DND-41 (cell line): ENCODE results near the gene THRB.

Source experiments
- ATAC-seq: fragments of 200-7000 bp; cut with Tn5 transposase; 3 replicates; pipeline ENCODE4 v1.9.1; 2021; ENCODE audit warnings: low read depth; ENCODE audit not compliant: insufficient read depth
- DNase-seq: peaks from one replicate; pipeline ENCODE4 v3.0.0-alpha.2; 2020
- H2AFZ ChIP-seq: 2 replicates; pipeline ENCODE4 v1.6.0; 2012; ENCODE audit warnings: low read depth, low read length
- H3K27ac ChIP-seq: 2 replicates; pipeline ENCODE4 v1.5.1; 2012; ENCODE audit warnings: low read length, inconsistent platforms
- H3K27me3 ChIP-seq: fragments of 200-600 bp; sonication (generic); 2 replicates; pipeline ENCODE4 v1.6.0; 2012; ENCODE audit warnings: low read length, mild to moderate bottlenecking, inconsistent platforms; ENCODE audit not compliant: insufficient read depth, poor library complexity
- H3K36me3 ChIP-seq: 2 replicates; pipeline ENCODE4 v1.5.1; 2012; ENCODE audit warnings: low read length, inconsistent platforms; ENCODE audit not compliant: insufficient read depth
- H3K4me1 ChIP-seq: 2 replicates; pipeline ENCODE4 v1.5.1; 2012; ENCODE audit warnings: mild to moderate bottlenecking, low read length; ENCODE audit not compliant: insufficient read depth
- H3K4me2 ChIP-seq: 2 replicates; pipeline ENCODE4 v1.6.0; 2012; ENCODE audit warnings: mild to moderate bottlenecking, moderate library complexity, low read length, inconsistent platforms; ENCODE audit not compliant: insufficient read depth
- H3K4me3 ChIP-seq, 2 experiments: fragments of 200-600 bp in 1 of 2; shearing (Covaris generic) in 1 of 2; 2 replicates each; pipeline ENCODE4 v1.5.1; 2012 to 2016; ENCODE audit warnings: inconsistent platforms in 2 of 2, low read length in 2 of 2, mild to moderate bottlenecking in 2 of 2, low read depth in 1 of 2, moderate library complexity in 1 of 2
- H3K79me2 ChIP-seq: 2 replicates; pipeline ENCODE4 v1.6.0; 2012; ENCODE audit warnings: low read length, inconsistent platforms; ENCODE audit not compliant: insufficient read depth
- H3K9ac ChIP-seq: 2 replicates; pipeline ENCODE4 v1.6.0; 2012; ENCODE audit warnings: low read depth, mild to moderate bottlenecking, inconsistent platforms, low read length, moderate library complexity
- H3K9me3 ChIP-seq: 2 replicates; pipeline ENCODE4 v1.5.1; 2012; ENCODE audit warnings: low read length, moderate library complexity, mild to moderate bottlenecking, inconsistent platforms; ENCODE audit not compliant: insufficient read depth, severe bottlenecking
- H4K20me1 ChIP-seq: 2 replicates; pipeline ENCODE4 v1.6.0; 2012; ENCODE audit warnings: low read length; ENCODE audit not compliant: insufficient read depth
- EZH2 ChIP-seq: IDR thresholded peaks from 3 replicates; pipeline ENCODE4 v1.6.1; 2012; ENCODE audit warnings: borderline replicate concordance, low read depth, mild to moderate bottlenecking, moderate library complexity, low read length, inconsistent platforms; ENCODE audit not compliant: severe bottlenecking
- TF ChIP-seq, protein P1 (sequence below): IDR thresholded peaks from 2 replicates; pipeline ENCODE4 v1.5.1; 2012; ENCODE audit warnings: borderline replicate concordance, low read length, moderate library complexity, mild to moderate bottlenecking; ENCODE audit not compliant: poor library complexity, severe bottlenecking; ENCODE audit errors: extremely low read depth

The THRB gene

GRCh38 chr3:24286405-24286804 is 208.2 kb downstream of the THRB start:
- no peak overlapping the region for H3K27ac ChIP-seq

GRCh38 chr3:24278543-24278942 is 216.1 kb downstream of the THRB start:
- ATAC-seq (no peak), DNase-seq (no peak)
- Histone ChIP-seq H3K27me3 (no peaks in the 10 kb centered on the region), H3K9me3 (no peaks in the 10 kb centered on the region), H3K79me2 (no peaks in the 10 kb centered on the region), H3K4me3 (no peak overlapping the region), H4K20me1 (no peaks in the 10 kb centered on the region), H3K9ac (no peak overlapping the region), H3K36me3 (no peaks in the 10 kb centered on the region), H3K27ac (no peak overlapping the region), H2AFZ (no peak overlapping the region), H3K4me2 (no peak overlapping the region), H3K4me1 (no peaks in the 10 kb centered on the region)
- TF ChIP-seq, protein P1, sequence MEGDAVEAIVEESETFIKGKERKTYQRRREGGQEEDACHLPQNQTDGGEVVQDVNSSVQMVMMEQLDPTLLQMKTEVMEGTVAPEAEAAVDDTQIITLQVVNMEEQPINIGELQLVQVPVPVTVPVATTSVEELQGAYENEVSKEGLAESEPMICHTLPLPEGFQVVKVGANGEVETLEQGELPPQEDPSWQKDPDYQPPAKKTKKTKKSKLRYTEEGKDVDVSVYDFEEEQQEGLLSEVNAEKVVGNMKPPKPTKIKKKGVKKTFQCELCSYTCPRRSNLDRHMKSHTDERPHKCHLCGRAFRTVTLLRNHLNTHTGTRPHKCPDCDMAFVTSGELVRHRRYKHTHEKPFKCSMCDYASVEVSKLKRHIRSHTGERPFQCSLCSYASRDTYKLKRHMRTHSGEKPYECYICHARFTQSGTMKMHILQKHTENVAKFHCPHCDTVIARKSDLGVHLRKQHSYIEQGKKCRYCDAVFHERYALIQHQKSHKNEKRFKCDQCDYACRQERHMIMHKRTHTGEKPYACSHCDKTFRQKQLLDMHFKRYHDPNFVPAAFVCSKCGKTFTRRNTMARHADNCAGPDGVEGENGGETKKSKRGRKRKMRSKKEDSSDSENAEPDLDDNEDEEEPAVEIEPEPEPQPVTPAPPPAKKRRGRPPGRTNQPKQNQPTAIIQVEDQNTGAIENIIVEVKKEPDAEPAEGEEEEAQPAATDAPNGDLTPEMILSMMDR = no peak
- TF ChIP-seq EZH2 = no peak

More at GRCh38 chr3:24286405-24286804, 208.2 kb downstream of the THRB start:
- DNase-seq (no peak), ATAC-seq (no peak)
- Histone ChIP-seq H3K79me2 (no peaks in the 10 kb centered on the region), H3K27me3 (no peaks in the 10 kb centered on the region), H3K9ac (no peak overlapping the region), H4K20me1 (no peaks in the 10 kb centered on the region), H3K9me3 (no peaks in the 10 kb centered on the region), H3K4me1 (no peaks in the 10 kb centered on the region), H2AFZ (no peak overlapping the region), H3K4me2 (no peak overlapping the region), H3K4me3 (no peak overlapping the region), H3K36me3 (no peaks in the 10 kb centered on the region)
- TF ChIP-seq, protein P1 = no peak
- TF ChIP-seq EZH2 = no peak

- Histone ChIP-seq H3K4me3 (no peak overlapping the region), H3K9me3 (no peaks in the 10 kb centered on the region), H3K4me1 (no peaks in the 10 kb centered on the region), H3K27ac (no peak overlapping the region), H3K4me2 (no peak overlapping the region), H3K27me3 (no peaks in the 10 kb centered on the region), H4K20me1 (no peaks in the 10 kb centered on the region), H2AFZ (no peak overlapping the region), H3K36me3 (no peaks in the 10 kb centered on the region), H3K79me2 (no peaks in the 10 kb centered on the region), H3K9ac (no peak overlapping the region)
- TF ChIP-seq, protein P1 = no peak
- TF ChIP-seq EZH2 = no peak
- ATAC-seq (no peak), DNase-seq (no peak)
These were observed 221.2 kb downstream of the THRB start for GRCh38 chr3:24273491-24273890.

DNA sequence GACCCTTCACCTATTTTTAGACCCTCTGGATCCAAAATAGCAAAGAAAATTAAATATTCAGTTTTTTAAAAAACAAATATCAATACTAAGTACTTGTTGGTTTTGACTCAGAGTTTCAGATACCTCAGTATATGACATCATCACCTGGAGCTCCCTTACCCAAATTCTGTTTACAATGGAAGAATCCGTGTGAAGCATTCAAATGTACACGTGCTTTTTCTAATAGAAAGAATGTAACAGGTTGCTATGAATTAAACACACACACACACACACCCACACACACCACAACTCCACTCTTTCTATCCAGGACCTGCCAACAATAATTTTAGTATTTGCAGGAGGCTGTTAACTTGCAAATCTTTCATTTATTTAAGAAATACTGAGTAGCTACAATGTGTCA is 221.8 kb downstream of the THRB start:
- DNase-seq (no peak), ATAC-seq (no peak)
- TF ChIP-seq EZH2 = no peak
- TF ChIP-seq, protein P1 = no peak
- H3K36me3 ChIP-seq = no peaks in the 10 kb centered on the region
- H3K9me3 ChIP-seq = no peaks in the 10 kb centered on the region
- no peaks in the 10 kb centered on the region for H3K79me2 ChIP-seq
- no peak overlapping the region for H2AFZ ChIP-seq
- no peaks in the 10 kb centered on the region for H4K20me1 ChIP-seq
- no peak overlapping the region for H3K27ac ChIP-seq
- no peak overlapping the region for H3K4me3 ChIP-seq
- H3K27me3 ChIP-seq = no peaks in the 10 kb centered on the region
- H3K4me1 ChIP-seq = no peaks in the 10 kb centered on the region
- no peak overlapping the region for H3K9ac ChIP-seq
- H3K4me2 ChIP-seq = no peak overlapping the region
